ENCODE results near the gene AFDN.

DNA sequence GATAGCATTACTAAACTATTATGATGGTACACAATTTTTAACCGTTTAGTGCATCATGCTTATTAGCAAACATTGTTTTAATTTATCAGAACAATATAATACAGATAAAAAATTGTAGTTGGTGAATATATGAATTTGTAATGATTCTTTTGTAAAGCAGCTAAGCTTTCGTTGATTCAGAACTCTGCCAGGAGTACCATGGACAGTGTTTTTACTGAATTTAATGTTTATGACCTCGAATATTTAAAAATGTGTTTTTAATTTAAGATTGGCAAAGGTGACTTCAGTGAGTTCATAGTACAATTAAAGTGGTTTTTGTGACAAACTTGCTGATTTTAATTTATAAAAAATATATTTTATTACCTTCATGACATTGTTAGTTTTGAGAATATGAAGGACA, 10.0 kb downstream of the AFDN start:
- no peak for TF ChIP-seq POLR2A (IDR thresholded peaks at IDR 0.05)
- TF ChIP-seq, protein P1, sequence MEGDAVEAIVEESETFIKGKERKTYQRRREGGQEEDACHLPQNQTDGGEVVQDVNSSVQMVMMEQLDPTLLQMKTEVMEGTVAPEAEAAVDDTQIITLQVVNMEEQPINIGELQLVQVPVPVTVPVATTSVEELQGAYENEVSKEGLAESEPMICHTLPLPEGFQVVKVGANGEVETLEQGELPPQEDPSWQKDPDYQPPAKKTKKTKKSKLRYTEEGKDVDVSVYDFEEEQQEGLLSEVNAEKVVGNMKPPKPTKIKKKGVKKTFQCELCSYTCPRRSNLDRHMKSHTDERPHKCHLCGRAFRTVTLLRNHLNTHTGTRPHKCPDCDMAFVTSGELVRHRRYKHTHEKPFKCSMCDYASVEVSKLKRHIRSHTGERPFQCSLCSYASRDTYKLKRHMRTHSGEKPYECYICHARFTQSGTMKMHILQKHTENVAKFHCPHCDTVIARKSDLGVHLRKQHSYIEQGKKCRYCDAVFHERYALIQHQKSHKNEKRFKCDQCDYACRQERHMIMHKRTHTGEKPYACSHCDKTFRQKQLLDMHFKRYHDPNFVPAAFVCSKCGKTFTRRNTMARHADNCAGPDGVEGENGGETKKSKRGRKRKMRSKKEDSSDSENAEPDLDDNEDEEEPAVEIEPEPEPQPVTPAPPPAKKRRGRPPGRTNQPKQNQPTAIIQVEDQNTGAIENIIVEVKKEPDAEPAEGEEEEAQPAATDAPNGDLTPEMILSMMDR (IDR thresholded peaks at IDR 0.05): no peak

Data from thyroid gland (tissue), 4 donors.